Activated T-helper 1 cell treated with anti-CD3 and anti-CD28 coated beads, Interleukin-12 subunit alpha, Interleukin-12 subunit beta, Interleukin-2, Interleukin-4 antibody, amounts not matched to agents 30 ng/mL and 10 ng/mL and 1 ng/mL, durations not matched to agents 14 hours and 24 hours and 36 hours (primary cell): ENCODE measurements around the gene ITGA11. TPM values are rescaled to one million over a fixed set of nuclear protein-coding genes. Genes with fewer than 3 reads are reported as not detected.

Source experiments
- DNase-seq: peaks from one replicate; pipeline ENCODE4 v3.0.0; 2021; ENCODE audit warnings: low spot score
- H3K27ac Mint-ChIP-seq: one replicate; pipeline ENCODE4 v1.8.0; 2021; ENCODE audit warnings: mild to moderate bottlenecking, mixed read lengths
- H3K27me3 Mint-ChIP-seq: one replicate; pipeline ENCODE4 v1.8.0; 2022; ENCODE audit warnings: mild to moderate bottlenecking, moderate library complexity, mixed read lengths; ENCODE audit not compliant: insufficient read depth
- H3K36me3 Mint-ChIP-seq: one replicate; pipeline ENCODE4 v1.8.0; 2021; ENCODE audit warnings: low read depth, mixed read lengths
- H3K4me1 Mint-ChIP-seq: one replicate; pipeline ENCODE4 v1.8.0; 2021; ENCODE audit warnings: low read depth, mixed read lengths
- H3K4me3 Mint-ChIP-seq: one replicate; pipeline ENCODE4 v1.8.0; 2021; ENCODE audit warnings: mild to moderate bottlenecking, moderate library complexity, mixed read lengths
- H3K9me3 Mint-ChIP-seq: one replicate; pipeline ENCODE4 v1.8.0; 2021; ENCODE audit warnings: mixed read lengths
- intact Hi-C: fragments of 100-400 bp; cut with micrococcal nuclease; formaldehyde crosslinking; loops from one replicate; pipeline ENCODE4 v1.15.1; 2024
- total RNA-seq: library from RNA; stranded (reverse); gene quantifications from 2 replicates; pipeline ENCODE4 v1.2.3, GENCODE V29; 2022

Gene ITGA11
- total RNA-seq, 1 donor from 2014 or later: 0.23 TPM

DNA sequence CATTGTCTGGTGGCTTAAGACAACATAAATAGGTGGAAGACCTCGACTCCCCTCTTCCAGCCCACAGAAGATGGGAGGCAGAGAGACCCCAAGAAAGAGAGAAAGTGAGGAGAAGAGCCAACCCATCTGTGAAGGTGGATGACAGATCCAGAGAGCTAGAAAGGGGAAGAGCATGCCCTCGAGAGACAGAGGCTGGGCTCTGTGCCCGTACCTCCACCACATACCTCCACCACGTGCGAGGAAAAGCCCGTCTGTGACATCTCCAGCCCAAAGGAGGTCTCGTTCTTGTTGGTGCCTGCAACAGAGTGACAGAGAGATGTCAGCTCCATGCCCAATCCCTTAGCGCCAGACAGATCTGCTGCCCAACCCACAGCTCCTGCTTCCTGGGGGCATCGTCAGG lies 83.4 kb downstream of the ITGA11 start:
- DNase-seq: no peak
- H3K36me3 Mint-ChIP-seq: peaks cover 6% of the 10 kb centered on the region
- no peaks in the 10 kb centered on the region for H3K9me3 Mint-ChIP-seq
- intact Hi-C loops: no loop called here
- peaks cover 2% of the 10 kb centered on the region for H3K27me3 Mint-ChIP-seq
- no peak overlapping the region for H3K4me3 Mint-ChIP-seq
- peaks cover 12% of the 10 kb centered on the region for H3K4me1 Mint-ChIP-seq
- no peak overlapping the region for H3K27ac Mint-ChIP-seq

DNA sequence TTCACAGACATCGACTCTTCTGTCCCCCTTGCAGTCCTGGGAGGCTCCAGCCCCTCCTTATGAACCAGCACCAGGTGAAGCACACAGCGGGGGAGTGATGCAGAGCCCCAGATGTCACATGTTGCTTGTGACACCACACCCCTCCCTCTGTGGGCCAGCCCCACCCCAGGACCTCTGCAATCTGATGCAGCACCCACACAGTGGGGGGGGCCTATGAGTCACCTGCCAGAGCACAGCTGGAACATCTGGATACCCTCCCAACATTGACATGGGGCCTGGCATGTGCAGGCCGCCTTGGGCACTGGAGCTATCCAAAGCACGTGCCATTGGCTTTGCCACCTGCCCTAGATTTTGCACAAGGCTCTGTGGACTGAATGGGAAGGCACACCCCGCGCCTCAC lies 83.9 kb downstream of the ITGA11 start:
- peaks cover 6% of the 10 kb centered on the region for H3K36me3 Mint-ChIP-seq
- no peaks in the 10 kb centered on the region for H3K9me3 Mint-ChIP-seq
- DNase-seq: no peak
- H3K4me3 Mint-ChIP-seq: no peak overlapping the region
- H3K4me1 Mint-ChIP-seq: peaks cover 9% of the 10 kb centered on the region
- intact Hi-C loops: no loop called here
- peaks cover 2% of the 10 kb centered on the region for H3K27me3 Mint-ChIP-seq
- H3K27ac Mint-ChIP-seq: no peak overlapping the region

DNA sequence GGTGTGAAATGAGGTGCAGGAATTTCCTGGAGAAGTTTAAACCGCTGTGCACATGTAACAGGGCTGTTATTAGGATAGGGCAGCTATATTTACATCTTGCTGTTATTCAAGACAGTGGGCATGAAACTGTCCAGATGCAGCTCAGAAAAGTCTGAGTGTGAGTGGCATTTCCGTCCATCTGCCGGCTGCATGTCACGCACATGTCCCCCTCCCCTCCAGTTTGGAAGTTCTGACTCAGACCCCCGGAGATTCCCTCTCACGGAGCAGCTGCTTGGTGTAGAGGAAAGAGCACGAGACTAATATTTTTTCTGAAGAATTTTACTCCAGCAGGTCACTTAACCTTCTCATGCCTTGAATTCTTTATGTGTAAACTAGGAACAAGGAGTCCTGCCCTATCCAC lies 84.6 kb downstream of the ITGA11 start:
- Mint-ChIP-seq H3K27ac (no peak overlapping the region), H3K36me3 (peaks cover 2% of the 10 kb centered on the region), H3K4me3 (no peak overlapping the region), H3K4me1 (peaks cover 2% of the 10 kb centered on the region), H3K27me3 (peaks cover 2% of the 10 kb centered on the region), H3K9me3 (no peaks in the 10 kb centered on the region)
- intact Hi-C loops: no loop called here
- no peak for DNase-seq

DNA sequence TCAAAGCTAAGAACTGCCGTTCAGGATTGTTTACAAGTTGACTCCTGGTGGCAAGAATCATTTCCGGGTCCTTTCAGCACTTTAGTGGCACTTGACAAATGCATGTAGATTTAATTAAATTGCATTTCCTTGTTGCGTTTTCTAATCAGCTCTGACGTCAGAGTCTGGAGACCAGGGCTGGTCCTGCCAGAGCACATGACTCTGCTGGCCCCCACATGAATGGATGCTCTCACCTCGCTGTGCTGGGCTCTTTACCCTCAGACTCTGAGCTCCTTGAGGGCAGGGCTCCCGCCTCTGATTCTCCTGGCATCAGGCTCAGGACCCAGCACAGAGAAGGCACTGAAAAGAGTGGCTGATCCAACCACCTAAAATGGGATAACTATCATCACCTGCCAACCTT lies 85.0 kb downstream of the ITGA11 start:
- no peaks in the 10 kb centered on the region for H3K36me3 Mint-ChIP-seq
- intact Hi-C loops: no loop called here
- H3K4me3 Mint-ChIP-seq: no peak overlapping the region
- DNase-seq: no peak
- no peak overlapping the region for H3K27ac Mint-ChIP-seq
- no peaks in the 10 kb centered on the region for H3K9me3 Mint-ChIP-seq
- peaks cover 2% of the 10 kb centered on the region for H3K27me3 Mint-ChIP-seq
- no peaks in the 10 kb centered on the region for H3K4me1 Mint-ChIP-seq

DNA sequence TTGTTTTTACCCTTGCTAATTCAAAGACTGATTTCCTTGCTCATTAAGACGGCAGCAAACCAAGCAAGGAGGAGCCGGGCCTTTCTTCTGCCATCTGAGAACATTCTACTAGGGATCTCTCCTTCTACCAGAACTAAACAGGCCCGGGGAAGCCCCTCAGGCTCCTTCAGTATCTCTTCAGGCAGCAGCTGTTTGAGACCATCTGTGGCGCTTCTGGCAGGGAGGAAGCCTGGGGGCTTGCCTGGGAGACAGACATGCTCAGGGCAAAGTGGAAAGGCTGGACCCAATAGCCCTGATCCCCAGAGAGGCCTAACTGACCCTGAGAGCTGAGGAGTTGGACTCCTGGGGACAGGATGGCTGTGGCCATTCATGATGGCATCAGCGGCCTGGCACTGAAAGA lies 86.5 kb downstream of the ITGA11 start:
- peaks cover 5% of the 10 kb centered on the region for H3K27me3 Mint-ChIP-seq
- H3K9me3 Mint-ChIP-seq: no peaks in the 10 kb centered on the region
- intact Hi-C loops: no loop called here
- no peaks in the 10 kb centered on the region for H3K4me1 Mint-ChIP-seq
- no peaks in the 10 kb centered on the region for H3K36me3 Mint-ChIP-seq
- H3K27ac Mint-ChIP-seq: no peak overlapping the region
- H3K4me3 Mint-ChIP-seq: no peak overlapping the region
- DNase-seq: no peak

DNA sequence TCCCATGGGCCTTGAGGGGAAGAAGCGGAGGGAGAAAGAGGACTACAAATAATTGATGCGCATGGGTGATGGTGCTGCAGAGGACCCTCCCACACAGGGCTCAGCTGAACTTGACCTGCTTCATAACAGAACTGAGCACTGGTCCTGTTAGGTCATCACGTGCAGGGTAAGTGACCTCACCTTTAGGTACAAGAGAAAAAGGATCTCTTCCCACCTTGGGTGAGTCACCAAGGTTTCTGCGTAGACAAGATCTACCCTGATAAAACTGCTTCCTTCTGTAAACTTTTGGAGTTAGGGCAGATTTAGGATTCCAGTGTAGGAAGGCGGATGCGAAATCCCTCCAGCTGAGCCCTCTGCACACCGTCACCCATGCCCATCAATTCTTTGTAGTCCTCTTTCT lies 87.4 kb downstream of the ITGA11 start:
- peaks cover 8% of the 10 kb centered on the region for H3K27me3 Mint-ChIP-seq
- DNase-seq: no peak
- H3K4me1 Mint-ChIP-seq: no peaks in the 10 kb centered on the region
- H3K9me3 Mint-ChIP-seq: no peaks in the 10 kb centered on the region
- no peak overlapping the region for H3K4me3 Mint-ChIP-seq
- no peaks in the 10 kb centered on the region for H3K36me3 Mint-ChIP-seq
- intact Hi-C loops: no loop called here
- H3K27ac Mint-ChIP-seq: no peak overlapping the region

DNA sequence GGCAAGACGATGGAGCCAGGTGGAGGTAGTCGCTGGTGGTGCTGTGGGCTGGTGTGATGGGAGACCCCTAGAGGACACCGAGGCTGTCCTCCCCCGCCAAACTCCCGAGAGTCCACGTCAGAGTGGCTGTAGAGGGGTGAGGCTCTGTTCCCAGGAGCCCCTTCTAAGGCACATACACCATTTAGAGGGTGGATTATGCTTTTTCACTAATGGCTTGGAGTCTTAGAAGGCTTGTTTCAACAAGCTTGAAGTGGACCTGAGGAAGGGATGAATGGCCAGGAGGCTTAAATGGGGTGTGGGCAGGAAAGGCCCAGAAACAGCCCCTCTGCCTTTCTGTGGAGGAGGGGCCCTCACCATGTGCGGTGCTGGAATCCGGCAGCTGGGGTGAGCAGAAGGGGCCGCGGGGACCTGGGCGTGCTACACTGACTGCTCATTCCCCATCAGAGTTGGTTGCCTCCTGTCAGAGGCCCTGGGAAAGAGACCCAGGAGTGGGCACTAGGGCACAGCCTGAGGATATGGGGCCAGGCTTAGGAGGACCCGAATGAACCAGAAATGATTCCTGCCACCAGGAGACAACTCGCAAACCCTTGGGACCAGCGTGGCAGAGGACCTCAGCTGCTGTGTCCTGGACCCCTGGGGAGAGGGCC lies 88.3 kb downstream of the ITGA11 start:
- Mint-ChIP-seq H3K36me3 (no peaks in the 10 kb centered on the region), H3K4me3 (no peak overlapping the region), H3K9me3 (no peaks in the 10 kb centered on the region), H3K27ac (no peak overlapping the region), H3K4me1 (no peaks in the 10 kb centered on the region), H3K27me3 (peaks cover 8% of the 10 kb centered on the region)
- no peak for DNase-seq
- intact Hi-C loops: no loop called here

DNA sequence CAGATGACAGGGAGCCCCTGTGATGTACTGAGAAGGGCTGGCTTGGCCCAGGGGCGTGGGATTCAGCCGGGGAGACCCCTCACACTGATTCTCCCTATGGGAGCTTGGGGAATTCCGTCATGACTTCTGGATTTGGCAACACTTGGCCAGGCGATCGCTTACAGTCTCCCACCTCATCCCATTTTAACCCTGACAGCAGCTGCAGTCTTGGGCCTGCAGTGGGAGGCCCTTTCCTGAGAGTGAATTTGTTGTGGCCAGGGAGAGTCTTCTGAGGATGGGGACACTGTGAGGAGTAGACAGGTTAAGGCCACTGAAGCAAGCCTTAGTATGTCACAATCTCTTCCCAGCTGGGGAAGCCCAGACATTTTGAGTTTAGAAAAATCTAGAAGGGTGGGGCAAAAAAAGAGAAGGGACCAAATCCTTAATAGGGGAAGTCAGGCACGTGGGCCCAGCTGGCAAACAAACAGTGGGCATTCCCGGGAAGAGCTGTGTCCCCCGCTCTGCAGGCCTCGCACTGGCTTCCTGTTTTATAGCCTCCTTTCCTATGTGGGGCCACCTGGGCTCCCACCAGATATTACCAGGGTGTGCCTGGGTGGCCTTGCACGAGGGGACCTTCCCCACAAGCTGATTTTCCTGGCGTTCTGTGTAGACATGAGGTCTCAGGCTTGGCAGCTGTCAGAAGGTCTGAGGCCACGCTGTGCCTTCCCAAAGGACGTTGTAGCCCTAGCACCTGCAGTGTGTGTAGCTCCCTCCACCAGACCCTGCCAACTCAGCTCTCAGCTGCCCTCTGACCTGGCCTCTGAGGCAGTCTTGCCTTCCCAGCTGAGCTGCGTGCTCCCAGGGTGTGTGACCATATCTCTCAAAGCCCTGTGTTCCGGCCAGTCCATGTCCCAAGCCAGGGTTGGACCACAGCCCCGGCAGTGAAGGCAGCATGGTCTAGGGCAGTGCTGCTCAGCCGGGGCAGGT lies 89.9 kb downstream of the ITGA11 start:
- Mint-ChIP-seq H3K27ac (no peak overlapping the region), H3K9me3 (no peaks in the 10 kb centered on the region), H3K4me1 (no peaks in the 10 kb centered on the region), H3K36me3 (no peaks in the 10 kb centered on the region), H3K4me3 (no peak overlapping the region), H3K27me3 (peaks cover 6% of the 10 kb centered on the region)
- intact Hi-C loops: no loop called here
- DNase-seq: no peak

DNA sequence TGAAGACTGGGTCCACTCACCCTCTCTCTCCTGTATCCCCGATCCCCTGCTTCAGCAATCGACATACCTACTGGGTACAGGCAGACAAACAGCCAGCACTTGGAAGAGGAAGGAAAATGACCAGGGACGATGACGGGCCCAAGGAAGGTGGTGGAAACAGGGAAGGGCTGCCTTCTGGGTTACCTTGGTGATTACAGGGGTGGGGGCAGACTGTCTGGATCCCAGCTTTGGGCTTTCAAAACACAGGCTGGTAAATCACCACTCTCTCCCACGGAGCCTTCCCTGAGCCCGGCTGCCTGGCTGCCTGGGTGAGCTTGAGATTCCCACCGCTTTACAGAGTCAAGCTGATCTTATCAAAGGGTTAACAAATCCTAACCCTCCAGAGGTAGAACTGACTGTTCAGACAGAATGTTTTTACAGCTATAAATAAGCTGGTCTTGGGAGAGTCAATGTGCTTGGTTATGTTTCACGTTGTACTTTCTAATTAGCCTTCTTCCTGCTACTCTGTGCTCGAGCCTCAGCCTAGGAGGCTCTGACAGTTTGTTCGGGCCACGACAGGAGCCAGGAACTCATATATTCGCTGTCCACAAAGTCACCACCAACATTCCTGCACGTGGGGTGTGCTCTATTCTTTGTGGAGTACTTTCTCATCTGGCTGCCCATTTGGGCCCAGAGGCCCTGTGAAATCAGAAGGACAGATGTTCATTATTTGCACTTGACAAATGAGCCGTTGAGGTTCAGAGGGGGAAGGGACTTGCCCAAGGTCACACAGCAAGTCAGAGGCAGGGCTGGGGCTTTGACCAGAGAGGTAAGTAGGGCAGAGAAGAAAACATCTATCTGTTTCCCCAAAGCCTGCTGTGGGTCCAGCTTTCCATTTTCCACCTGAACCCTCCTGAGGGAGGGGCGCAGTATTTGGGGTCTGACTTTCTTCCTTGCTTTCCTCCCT lies 91.0 kb downstream of the ITGA11 start:
- H3K27me3 Mint-ChIP-seq: peaks cover 6% of the 10 kb centered on the region
- intact Hi-C loops: no loop called here
- DNase-seq: no peak
- no peaks in the 10 kb centered on the region for H3K36me3 Mint-ChIP-seq
- no peaks in the 10 kb centered on the region for H3K9me3 Mint-ChIP-seq
- H3K27ac Mint-ChIP-seq: no peak overlapping the region
- no peak overlapping the region for H3K4me3 Mint-ChIP-seq
- no peaks in the 10 kb centered on the region for H3K4me1 Mint-ChIP-seq

DNA sequence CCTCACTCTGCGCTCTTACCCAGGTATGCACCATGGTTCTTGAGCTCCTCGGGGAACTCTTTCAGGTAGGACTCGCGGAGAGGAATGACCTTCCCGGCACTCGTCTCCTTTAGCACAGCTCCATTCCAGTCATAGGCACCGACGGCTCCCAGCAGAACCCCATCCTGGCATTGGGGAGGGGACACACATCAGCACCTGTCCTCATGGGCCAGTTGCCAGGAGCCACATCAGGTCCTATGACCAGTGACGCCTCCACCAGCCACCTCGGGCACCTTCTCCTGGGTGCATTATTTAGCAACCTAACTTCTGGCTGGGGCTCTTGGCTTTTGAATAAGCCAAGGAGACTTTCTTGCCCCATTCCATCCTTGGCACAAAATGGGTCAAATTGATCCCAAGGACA lies 92.5 kb downstream of the ITGA11 start:
- no peaks in the 10 kb centered on the region for H3K4me1 Mint-ChIP-seq
- no peak overlapping the region for H3K27ac Mint-ChIP-seq
- H3K4me3 Mint-ChIP-seq: no peak overlapping the region
- intact Hi-C loops: no loop called here
- H3K9me3 Mint-ChIP-seq: no peaks in the 10 kb centered on the region
- no peak for DNase-seq
- H3K36me3 Mint-ChIP-seq: no peaks in the 10 kb centered on the region
- peaks cover 6% of the 10 kb centered on the region for H3K27me3 Mint-ChIP-seq

DNA sequence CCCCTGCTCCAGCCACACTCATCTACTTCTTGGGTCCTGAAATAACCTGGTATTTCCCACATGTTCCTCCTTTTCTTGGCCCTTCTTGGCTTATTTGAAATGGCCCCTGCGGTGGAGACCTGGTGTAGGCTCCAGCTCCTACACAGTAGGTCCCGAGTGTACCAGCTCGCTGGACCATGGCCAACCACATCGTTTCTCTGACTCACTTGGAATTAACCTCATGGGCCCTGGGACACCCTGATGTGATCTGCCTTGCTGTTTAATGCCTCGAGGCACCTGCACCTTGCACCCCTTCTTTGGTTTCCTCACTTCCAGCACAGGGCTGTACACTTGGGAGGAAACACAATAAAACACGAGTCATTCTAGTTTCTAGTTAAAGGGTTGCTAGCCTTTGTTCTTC lies 94.1 kb downstream of the ITGA11 start:
- H3K36me3 Mint-ChIP-seq: no peaks in the 10 kb centered on the region
- H3K4me3 Mint-ChIP-seq: no peak overlapping the region
- H3K27ac Mint-ChIP-seq: peak overlapping the region; percentile 29
- H3K4me1 Mint-ChIP-seq: peaks cover 5% of the 10 kb centered on the region
- intact Hi-C loops: no loop called here
- no peak for DNase-seq
- H3K9me3 Mint-ChIP-seq: no peaks in the 10 kb centered on the region
- peaks cover 12% of the 10 kb centered on the region for H3K27me3 Mint-ChIP-seq

DNA sequence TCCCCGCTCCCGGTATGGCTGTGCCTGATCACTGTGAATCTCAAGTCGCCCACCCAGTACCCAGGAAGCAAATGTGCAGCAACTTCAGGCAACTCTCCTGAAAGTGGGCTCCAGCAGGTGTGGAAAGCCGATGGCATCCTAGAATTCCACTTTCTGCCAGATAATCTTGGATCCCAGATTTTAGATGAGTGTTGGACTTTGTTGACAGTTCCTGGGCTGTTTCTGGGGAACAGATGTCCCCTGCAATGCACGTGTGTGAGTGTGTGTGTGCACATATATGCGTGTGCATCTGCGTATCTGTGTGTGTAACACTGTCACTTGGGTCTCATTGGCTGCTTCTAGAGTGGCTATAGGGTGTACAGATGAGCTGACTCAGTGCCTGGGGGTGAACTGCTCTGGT lies 95.4 kb downstream of the ITGA11 start:
- peaks cover 12% of the 10 kb centered on the region for H3K27me3 Mint-ChIP-seq
- no peaks in the 10 kb centered on the region for H3K9me3 Mint-ChIP-seq
- H3K36me3 Mint-ChIP-seq: no peaks in the 10 kb centered on the region
- intact Hi-C loops: no loop called here
- DNase-seq: no peak
- no peak overlapping the region for H3K27ac Mint-ChIP-seq
- no peak overlapping the region for H3K4me3 Mint-ChIP-seq
- peaks cover 5% of the 10 kb centered on the region for H3K4me1 Mint-ChIP-seq
